HG03108 (cell line): ENCODE results near the gene NTSR1.

ENCODE experiments used
- ATAC-seq: cut with Tn5 transposase; IDR thresholded peaks from one replicate; pipeline ENCODE4 v1.9.1; 2021; ENCODE audit warnings: moderate library complexity; ENCODE audit not compliant: unreplicated experiment

The NTSR1 gene

GRCh38 chr20:62752671-62753501, 44.2 kb downstream of the NTSR1 start:
- ATAC-seq: no peak

GRCh38 chr20:62753626-62754025, 45.0 kb downstream of the NTSR1 start:
- ATAC-seq: no peak

GRCh38 chr20:62754122-62754990, 45.7 kb downstream of the NTSR1 start:
- ATAC-seq: no peak

GRCh38 chr20:62754991-62755356, 46.3 kb downstream of the NTSR1 start:
- ATAC-seq: no peak

GRCh38 chr20:62755817-62756724, 47.4 kb downstream of the NTSR1 start:
- no peak for ATAC-seq

GRCh38 chr20:62758226-62758912, 49.7 kb downstream of the NTSR1 start:
- no peak for ATAC-seq

- ATAC-seq: no peak
Observed at GRCh38 chr20:62759981-62760431, 51.4 kb downstream of the NTSR1 start.

- ATAC-seq: no peak
Observed at GRCh38 chr20:62760471-62760855, 51.8 kb downstream of the NTSR1 start.

- ATAC-seq: no peak
Observed at GRCh38 chr20:62760856-62761758, 52.5 kb downstream of the NTSR1 start.

- ATAC-seq: no peak
Observed at GRCh38 chr20:62761759-62762131, 53.1 kb downstream of the NTSR1 start.

GRCh38 chr20:62762376-62762775, 53.7 kb downstream of the NTSR1 start:
- no peak for ATAC-seq

GRCh38 chr20:62762801-62763368, 54.2 kb downstream of the NTSR1 start:
- ATAC-seq: no peak

GRCh38 chr20:62763404-62763803, 54.8 kb downstream of the NTSR1 start:
- no peak for ATAC-seq

GRCh38 chr20:62764156-62764935, 55.7 kb downstream of the NTSR1 start:
- ATAC-seq: no peak

GRCh38 chr20:62765021-62765420, 56.4 kb downstream of the NTSR1 start:
- ATAC-seq: no peak

GRCh38 chr20:62765432-62766070, 56.9 kb downstream of the NTSR1 start:
- no peak for ATAC-seq

- ATAC-seq: no peak
Observed at GRCh38 chr20:62766071-62766450, 57.4 kb downstream of the NTSR1 start.

- no peak for ATAC-seq
Observed at GRCh38 chr20:62766716-62767115, 58.1 kb downstream of the NTSR1 start.
